ENCODE data around the gene SPATS1. TPM values are rescaled to one million over a fixed set of nuclear protein-coding genes. Genes with fewer than 3 reads are reported as not detected.

The SPATS1 gene
- total RNA-seq, 4 donors from 2014 or later, result not detected

DNA sequence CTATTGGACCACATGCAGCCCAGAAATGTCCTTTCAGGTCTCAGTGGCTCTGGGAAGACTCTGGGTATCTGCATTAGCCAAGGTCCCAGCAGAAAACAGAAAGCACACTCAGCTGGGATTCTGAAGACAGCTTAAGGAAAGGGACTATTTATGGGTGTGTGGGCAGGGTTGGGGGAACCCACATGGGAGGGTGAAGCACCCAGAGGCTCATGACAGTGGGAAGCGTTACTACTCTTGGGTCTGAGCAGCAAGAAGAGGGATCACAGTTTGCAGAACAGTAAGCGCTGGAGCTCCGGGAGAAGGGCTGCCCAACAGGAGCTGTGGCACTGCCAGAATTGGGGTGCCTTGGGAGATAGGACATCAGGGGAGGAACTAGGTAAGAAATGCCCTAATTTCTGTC lies 32.6 kb downstream of the SPATS1 start:
- DNase-seq (ENCODE audit: low spot score), result no peak
- ATAC-seq (ENCODE audit: low FRiP score), result no peak
- TF ChIP-seq, protein P1, sequence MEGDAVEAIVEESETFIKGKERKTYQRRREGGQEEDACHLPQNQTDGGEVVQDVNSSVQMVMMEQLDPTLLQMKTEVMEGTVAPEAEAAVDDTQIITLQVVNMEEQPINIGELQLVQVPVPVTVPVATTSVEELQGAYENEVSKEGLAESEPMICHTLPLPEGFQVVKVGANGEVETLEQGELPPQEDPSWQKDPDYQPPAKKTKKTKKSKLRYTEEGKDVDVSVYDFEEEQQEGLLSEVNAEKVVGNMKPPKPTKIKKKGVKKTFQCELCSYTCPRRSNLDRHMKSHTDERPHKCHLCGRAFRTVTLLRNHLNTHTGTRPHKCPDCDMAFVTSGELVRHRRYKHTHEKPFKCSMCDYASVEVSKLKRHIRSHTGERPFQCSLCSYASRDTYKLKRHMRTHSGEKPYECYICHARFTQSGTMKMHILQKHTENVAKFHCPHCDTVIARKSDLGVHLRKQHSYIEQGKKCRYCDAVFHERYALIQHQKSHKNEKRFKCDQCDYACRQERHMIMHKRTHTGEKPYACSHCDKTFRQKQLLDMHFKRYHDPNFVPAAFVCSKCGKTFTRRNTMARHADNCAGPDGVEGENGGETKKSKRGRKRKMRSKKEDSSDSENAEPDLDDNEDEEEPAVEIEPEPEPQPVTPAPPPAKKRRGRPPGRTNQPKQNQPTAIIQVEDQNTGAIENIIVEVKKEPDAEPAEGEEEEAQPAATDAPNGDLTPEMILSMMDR (IDR thresholded peaks at IDR 0.05), result no peak

DNA sequence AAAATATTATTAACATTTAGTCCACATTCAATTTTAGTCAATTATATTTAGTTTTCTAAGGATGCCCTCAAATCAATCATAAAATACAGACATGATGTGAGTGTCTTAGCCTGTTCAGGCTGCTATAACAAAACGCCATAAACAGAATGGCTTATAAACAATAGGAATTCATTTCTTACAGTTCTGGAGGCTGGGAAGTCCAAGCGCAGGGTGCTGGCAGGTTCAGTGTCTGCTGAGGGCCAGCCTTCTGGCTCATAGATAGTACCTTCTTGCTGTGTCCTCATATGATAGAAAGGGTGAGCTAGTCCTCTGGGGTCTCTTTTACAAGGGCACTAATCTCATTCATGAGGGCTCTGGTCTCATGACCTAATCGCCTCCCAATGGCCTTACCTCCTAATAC lies 35.0 kb downstream of the SPATS1 start:
- TF ChIP-seq, protein P1 (IDR thresholded peaks at IDR 0.05), result no peak
- DNase-seq (ENCODE audit: low spot score), result no peak
- no peak for ATAC-seq (ENCODE audit: low FRiP score)

DNA sequence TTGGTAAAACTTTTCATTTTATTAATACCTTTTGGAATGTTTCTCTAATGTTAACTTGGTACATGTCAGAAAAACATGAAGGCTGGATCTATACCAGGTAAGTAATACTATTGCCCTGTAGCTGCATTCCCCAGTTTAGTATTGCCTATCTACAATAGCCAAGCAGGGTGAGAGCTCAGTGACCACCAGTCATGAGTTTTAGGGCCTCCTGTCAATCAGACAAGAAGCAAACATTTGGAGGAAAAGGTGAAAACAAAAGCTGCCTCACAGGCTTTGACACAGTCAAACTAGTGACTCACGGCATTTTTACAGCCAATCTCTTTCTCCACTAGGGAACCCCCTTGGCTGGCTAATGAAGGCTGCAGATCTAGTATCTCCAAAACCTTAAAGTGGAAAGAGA lies 35.5 kb downstream of the SPATS1 start:
- ATAC-seq (ENCODE audit: low FRiP score) (no peak), DNase-seq (ENCODE audit: low spot score) (no peak)
- TF ChIP-seq, protein P1 (IDR thresholded peaks at IDR 0.05), result no peak

DNA sequence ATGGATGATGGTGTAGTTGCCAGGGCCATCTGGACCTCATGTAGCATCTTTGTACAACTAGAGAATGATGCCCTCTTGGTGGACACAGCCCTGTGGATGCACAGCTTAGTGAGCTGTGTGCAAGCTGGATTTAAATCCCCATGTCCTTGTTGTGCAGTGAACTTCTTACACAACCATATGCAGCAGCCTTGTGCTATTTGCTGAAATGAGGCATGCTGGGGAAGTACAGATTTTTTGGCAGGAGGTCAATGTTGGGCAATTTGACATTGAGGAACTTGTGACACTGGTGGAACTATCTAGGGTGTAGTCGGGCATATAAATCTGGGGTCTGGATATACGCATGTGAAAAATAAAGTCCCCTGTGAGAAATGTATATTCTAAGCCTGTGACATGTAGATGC lies 39.3 kb downstream of the SPATS1 start:
- DNase-seq (ENCODE audit: low spot score) (no peak), ATAC-seq (ENCODE audit: low FRiP score) (no peak)
- TF ChIP-seq, protein P1 (IDR thresholded peaks at IDR 0.05), result no peak

GRCh38 chr6:44386364-44386928 lies 44.0 kb downstream of the SPATS1 start:
- TF ChIP-seq, protein P1 (IDR thresholded peaks at IDR 0.05), result no peak
- no peak for DNase-seq (ENCODE audit: low spot score)
- ATAC-seq (ENCODE audit: low FRiP score), result peak; percentile 82

DNA sequence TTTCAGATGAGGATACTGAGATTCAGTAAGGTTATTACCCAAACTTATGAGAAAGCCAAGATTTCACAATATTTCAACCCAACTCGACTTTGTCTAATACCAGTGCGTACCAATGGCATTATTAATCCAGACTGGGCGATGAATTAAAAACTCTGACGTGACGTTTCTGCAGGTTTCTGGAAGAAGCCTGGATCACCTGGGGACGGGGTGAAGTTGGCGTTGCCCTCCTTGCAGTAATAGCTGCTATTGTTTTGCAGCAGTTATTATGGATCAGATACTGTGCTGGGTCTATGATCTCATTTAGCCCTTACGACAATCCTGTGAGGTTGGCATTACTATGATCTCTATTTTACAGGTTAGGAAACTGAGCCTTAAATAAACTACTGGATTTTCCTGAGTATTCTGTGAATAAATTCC lies 44.5 kb downstream of the SPATS1 start:
- ATAC-seq (ENCODE audit: low FRiP score) (peak; percentile 68), DNase-seq (ENCODE audit: low spot score) (no peak)
- TF ChIP-seq, protein P1 (IDR thresholded peaks at IDR 0.05), result no peak

DNA sequence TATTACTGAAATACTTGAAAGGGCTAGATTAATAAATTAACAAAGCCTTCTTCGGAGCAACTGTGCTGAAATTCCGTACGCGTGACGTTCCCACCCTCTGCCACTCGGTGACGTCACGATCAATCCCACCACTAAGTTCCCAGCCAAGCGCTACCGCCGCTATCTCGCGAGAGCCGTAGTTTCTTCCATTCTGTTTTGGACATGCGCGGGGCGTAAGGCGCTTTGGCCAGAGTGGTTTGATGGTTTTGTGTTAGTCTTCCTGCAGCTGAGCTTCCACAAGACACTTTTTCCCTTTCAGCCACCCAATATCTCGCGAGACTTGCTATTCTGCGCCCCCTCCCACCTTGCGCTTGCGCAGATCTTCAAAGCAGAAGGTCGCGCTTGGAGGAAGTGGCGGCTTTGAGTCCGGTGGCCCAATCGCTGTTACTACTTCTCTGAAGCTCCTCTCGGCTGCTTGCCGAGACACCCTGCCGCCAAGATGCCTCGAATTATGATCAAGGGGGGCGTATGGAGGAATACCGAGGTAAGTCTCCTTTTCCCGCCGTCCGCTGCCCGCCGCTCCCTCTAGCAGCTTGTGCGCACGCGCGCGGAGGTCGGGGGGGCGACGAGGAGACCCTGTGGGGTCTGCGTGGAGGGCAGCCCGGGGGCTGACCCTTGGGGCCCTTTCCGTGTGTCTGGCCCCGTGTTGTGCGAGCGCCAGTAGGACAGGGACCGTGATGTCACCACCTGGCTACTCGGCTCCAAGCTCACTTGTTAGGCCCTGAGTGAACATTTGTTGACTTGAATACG lies 45.1 kb downstream of the SPATS1 start, which contains the start of gene CDC5L:
Gene CDC5L, plus strand, starts transcription at position 361 of the 789 bp plus-strand sequence. Its CDS starts 118 bp downstream, at position 479.
- TF ChIP-seq, protein P1 (IDR thresholded peaks at IDR 0.05), result no peak
- ATAC-seq (ENCODE audit: low FRiP score) (peak; percentile 75), DNase-seq (ENCODE audit: low spot score) (peak; percentile 88)
